ENCODE results near the gene GGTA1. TPM values are rescaled to one million over a fixed set of nuclear protein-coding genes. Genes with fewer than 3 reads are reported as not detected.

Gene GGTA1
- total and polyA plus RNA-seq, 9 of the 15 experiments (the other 6 are each of a cell fraction or from before 2014, with no cell fraction given), result 0.04 to 0.15 TPM; not detected in 7

DNA sequence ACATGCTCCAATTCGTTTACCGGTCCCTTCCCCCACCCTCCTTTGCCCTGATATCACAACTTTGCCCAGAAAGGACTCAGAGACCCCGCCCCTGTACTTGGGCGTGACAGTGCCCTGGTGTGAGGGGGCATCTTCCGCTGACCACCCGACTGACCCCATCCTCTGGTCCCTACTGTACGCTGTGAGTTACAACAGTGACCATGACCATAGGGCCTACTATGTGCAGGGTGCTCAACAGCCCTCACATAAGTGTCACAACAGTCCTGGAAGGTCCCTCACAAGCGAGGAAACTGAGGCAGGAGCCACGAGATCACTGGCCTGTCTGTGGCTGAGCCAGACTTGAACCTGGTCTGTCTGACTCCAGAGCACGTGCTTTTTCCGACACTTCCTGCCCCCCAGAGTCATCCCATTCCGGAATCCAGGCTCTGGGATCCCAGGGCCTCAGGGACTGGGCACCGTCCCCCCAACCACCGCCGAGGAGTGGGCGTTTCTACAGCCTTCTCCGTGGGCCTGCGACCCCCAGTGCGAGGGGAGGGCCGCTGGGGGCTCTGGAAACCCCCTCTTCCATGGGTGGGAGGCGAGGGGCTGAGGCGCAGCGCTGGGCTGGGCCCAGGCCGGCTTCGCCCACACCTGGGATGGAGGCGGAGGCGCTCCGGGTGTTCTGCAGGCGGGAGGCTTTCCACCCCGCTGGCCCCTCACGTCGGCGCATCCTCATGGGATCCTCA is 45.7 kb upstream of the GGTA1 start:
- WGBS (ENCODE audit: insufficient coverage, low coverage, missing lambda C conversion rate), result 11% methylated on average over 20 of the region's 33 CpGs
- no peaks in the 10 kb centered on the region for H4K20me1 ChIP-seq (replicated peaks; ENCODE audit: control insufficient read depth, insufficient read depth, low read length)
- no peak overlapping the region for H3K4me3 ChIP-seq
- FAIRE-seq (no peak), ATAC-seq (no peak), DNase-seq (ENCODE audit: extremely low read depth in 1 of 4, low spot score in 3 of 4) (no peak)
- no peak overlapping the region for H3K9ac ChIP-seq (ENCODE audit: insufficient read depth in 1 of 2, low read depth in 2 of 2, low read length in 2 of 2)
- H3K9me3 ChIP-seq (replicated peaks; ENCODE audit: control insufficient read depth, insufficient read depth, low read depth, low read length), result no peaks in the 10 kb centered on the region
- no peaks in the 10 kb centered on the region for H3K36me3 ChIP-seq (ENCODE audit: control insufficient read depth, insufficient read depth, low read length)
- ChIA-PET POLR2A (interaction anchor here (0.5 to 0.8 kb wide), 2 partner anchors 8 to 610 kb away, joined by 3 to 7 read pairs; no protein-coding TSS in a partner anchor), CTCF (ENCODE audit: low intra/inter-chr PET ratio) (interaction anchor here (0.5 to 1.7 kb wide), 3 partner anchors 139 to 789 kb away, joined by 3 to 8 read pairs (median 3); no protein-coding TSS in a partner anchor)
- H3K4me2 ChIP-seq (ENCODE audit: insufficient read depth, low read length), result no peak overlapping the region
- peaks cover 0 to 26% of the 10 kb centered on the region in 2 experiments; a peak in 3 of 5 replicates for H3K27me3 ChIP-seq (ENCODE audit: control insufficient read depth in 2 of 2, insufficient read depth in 2 of 2, low read length in 2 of 2)
- H3K27ac ChIP-seq (ENCODE audit: extremely low read depth, low read depth, low read length), result no peak overlapping the region
- peaks cover 0 to 13% of the 10 kb centered on the region in 2 experiments; a peak in 2 of 5 replicates for H3K4me1 ChIP-seq (replicated peaks in 1 of 2; ENCODE audit: control insufficient read depth in 2 of 2, insufficient read depth in 2 of 2, low read length in 2 of 2)
- in situ Hi-C loops (cut with MboI) (no loop called here), intact Hi-C loops (cut with micrococcal nuclease) (loop anchor here (5.0 kb wide), 2 partner anchors 92 to 152 kb away; no protein-coding TSS in a partner anchor)
- peak; percentile 93 for TF ChIP-seq ZKSCAN1 (IDR thresholded peaks at IDR 0.05; ENCODE audit: low read depth, low read length)
- no peak for TF ChIP-seq MAFK (IDR thresholded peaks at IDR 0.05; ENCODE audit: low read length)
- no peak overlapping the region for H2AFZ ChIP-seq (ENCODE audit: low read depth, low read length)
- no TSS peak for BruUV-seq (replicated peaks)
- no peaks in the 10 kb centered on the region for H3K79me2 ChIP-seq (ENCODE audit: control insufficient read depth, insufficient read depth, low read length)
- no peaks in the 10 kb centered on the region for H3K9me1 ChIP-seq (ENCODE audit: control insufficient read depth, insufficient read depth, low read length)

DNA sequence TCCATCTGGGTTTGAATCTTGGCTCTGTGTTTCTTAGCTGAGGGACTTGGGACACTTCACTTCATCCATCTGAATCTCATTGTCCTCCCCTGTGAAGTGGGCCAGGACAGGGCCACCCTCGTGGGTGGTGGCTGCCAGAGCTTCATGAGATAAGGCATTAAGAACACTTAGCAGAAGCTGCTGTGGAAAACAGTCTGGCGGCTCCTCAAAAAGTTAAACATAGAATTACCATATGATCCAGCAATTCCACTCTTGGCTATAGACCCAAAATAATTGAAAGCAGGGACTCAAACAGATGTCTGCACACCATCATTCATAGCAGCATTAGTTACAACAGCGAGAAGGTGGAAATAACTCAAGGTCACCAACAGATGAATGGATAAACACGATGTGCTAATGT is 42.4 kb upstream of the GGTA1 start:
- no peak overlapping the region for H3K27ac ChIP-seq (ENCODE audit: extremely low read depth, low read depth, low read length)
- in situ Hi-C loops (cut with MboI), result no loop called here
- H3K4me3 ChIP-seq, result no peak overlapping the region
- no peak for DNase-seq (ENCODE audit: extremely low read depth in 1 of 4, low spot score in 3 of 4)
- H3K27me3 ChIP-seq (ENCODE audit: control insufficient read depth in 2 of 2, insufficient read depth in 2 of 2, low read length in 2 of 2), result peaks cover 3 to 31% of the 10 kb centered on the region in 2 experiments; a peak in 4 of 5 replicates
- H2AFZ ChIP-seq (ENCODE audit: low read depth, low read length), result no peak overlapping the region
- no peaks in the 10 kb centered on the region for H3K36me3 ChIP-seq (ENCODE audit: control insufficient read depth, insufficient read depth, low read length)
- no peaks in the 10 kb centered on the region for H3K9me1 ChIP-seq (ENCODE audit: control insufficient read depth, insufficient read depth, low read length)
- H3K9ac ChIP-seq (ENCODE audit: insufficient read depth in 1 of 2, low read depth in 2 of 2, low read length in 2 of 2), result no peak overlapping the region
- intact Hi-C loops (cut with micrococcal nuclease), result no loop called here
- no peak for FAIRE-seq
- H3K79me2 ChIP-seq (ENCODE audit: control insufficient read depth, insufficient read depth, low read length), result no peaks in the 10 kb centered on the region
- 4% methylated on average over 4 of the region's 4 CpGs for whole genome bisulfite sequencing (ENCODE audit: insufficient coverage, low coverage, missing lambda C conversion rate)
- ChIA-PET POLR2A (interaction anchor here (1.3 to 1.4 kb wide), 2 partner anchors 37 to 138 kb away, joined by 3 read pairs; no protein-coding TSS in a partner anchor), CTCF (ENCODE audit: low intra/inter-chr PET ratio) (no interaction called here)
- no peaks in the 10 kb centered on the region for H3K9me3 ChIP-seq (replicated peaks; ENCODE audit: control insufficient read depth, insufficient read depth, low read depth, low read length)
- no TSS peak for BruUV-seq (replicated peaks)
- no peak for ATAC-seq
- H4K20me1 ChIP-seq (replicated peaks; ENCODE audit: control insufficient read depth, insufficient read depth, low read length), result no peaks in the 10 kb centered on the region
- peaks cover 0 to 12% of the 10 kb centered on the region in 2 experiments; a peak in 2 of 5 replicates for H3K4me1 ChIP-seq (replicated peaks in 1 of 2; ENCODE audit: control insufficient read depth in 2 of 2, insufficient read depth in 2 of 2, low read length in 2 of 2)
- H3K4me2 ChIP-seq (ENCODE audit: insufficient read depth, low read length), result no peak overlapping the region
- TF ChIP-seq NONO (IDR thresholded peaks at IDR 0.05; ENCODE audit: low read depth in 2 of 2, low read length in 1 of 2), result no peak
- no peak for TF ChIP-seq CCNT2 (IDR thresholded peaks at IDR 0.05; ENCODE audit: borderline replicate concordance, extremely low read depth, insufficient read length, low read depth, low read length)
- TF ChIP-seq, protein P1, sequence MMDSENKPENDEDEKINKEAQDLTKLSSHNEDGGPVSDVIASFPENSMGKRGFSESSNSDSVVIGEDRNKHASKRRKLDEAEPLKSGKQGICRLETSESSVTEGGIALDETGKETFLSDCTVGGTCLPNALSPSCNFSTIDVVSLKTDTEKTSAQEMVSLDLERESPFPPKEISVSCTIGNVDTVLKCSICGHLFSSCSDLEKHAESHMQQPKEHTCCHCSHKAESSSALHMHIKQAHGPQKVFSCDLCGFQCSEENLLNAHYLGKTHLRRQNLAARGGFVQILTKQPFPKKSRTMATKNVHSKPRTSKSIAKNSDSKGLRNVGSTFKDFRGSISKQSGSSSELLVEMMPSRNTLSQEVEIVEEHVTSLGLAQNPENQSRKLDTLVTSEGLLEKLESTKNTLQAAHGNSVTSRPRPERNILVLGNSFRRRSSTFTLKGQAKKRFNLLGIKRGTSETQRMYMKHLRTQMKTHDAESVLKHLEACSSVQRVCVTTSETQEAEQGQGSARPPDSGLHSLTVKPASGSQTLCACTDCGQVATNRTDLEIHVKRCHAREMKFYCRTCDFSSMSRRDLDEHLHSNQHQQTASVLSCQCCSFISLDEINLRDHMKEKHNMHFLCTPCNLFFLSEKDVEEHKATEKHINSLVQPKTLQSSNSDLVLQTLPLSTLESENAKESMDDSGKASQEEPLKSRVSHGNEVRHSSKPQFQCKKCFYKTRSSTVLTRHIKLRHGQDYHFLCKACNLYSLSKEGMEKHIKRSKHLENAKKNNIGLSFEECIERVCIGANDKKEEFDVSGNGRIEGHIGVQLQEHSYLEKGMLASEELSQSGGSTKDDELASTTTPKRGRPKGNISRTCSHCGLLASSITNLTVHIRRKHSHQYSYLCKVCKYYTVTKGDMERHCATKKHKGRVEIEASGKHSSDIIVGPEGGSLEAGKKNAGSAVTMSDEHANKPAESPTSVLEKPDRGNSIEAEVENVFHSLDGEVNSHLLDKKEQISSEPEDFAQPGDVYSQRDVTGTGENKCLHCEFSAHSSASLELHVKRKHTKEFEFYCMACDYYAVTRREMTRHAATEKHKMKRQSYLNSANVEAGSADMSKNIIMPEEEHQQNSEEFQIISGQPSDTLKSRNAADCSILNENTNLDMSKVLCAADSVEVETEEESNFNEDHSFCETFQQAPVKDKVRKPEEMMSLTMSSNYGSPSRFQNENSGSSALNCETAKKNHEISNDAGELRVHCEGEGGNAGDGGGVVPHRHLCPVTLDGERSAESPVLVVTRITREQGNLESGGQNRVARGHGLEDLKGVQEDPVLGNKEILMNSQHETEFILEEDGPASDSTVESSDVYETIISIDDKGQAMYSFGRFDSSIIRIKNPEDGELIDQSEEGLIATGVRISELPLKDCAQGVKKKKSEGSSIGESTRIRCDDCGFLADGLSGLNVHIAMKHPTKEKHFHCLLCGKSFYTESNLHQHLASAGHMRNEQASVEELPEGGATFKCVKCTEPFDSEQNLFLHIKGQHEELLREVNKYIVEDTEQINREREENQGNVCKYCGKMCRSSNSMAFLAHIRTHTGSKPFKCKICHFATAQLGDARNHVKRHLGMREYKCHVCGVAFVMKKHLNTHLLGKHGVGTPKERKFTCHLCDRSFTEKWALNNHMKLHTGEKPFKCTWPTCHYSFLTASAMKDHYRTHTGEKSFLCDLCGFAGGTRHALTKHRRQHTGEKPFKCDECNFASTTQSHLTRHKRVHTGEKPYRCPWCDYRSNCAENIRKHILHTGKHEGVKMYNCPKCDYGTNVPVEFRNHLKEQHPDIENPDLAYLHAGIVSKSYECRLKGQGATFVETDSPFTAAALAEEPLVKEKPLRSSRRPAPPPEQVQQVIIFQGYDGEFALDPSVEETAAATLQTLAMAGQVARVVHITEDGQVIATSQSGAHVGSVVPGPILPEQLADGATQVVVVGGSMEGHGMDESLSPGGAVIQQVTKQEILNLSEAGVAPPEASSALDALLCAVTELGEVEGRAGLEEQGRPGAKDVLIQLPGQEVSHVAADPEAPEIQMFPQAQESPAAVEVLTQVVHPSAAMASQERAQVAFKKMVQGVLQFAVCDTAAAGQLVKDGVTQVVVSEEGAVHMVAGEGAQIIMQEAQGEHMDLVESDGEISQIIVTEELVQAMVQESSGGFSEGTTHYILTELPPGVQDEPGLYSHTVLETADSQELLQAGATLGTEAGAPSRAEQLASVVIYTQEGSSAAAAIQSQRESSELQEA (IDR thresholded peaks at IDR 0.05; ENCODE audit: low read depth), result no peak
- TF ChIP-seq CXXC5 (CRISPR knock-in tag; IDR thresholded peaks at IDR 0.05), result no peak
